Activated CD8-positive, alpha-beta T cell treated with anti-CD3 and anti-CD28 coated beads for 36 hours (primary cell): ENCODE data around the gene TATDN3. TPM values are rescaled to one million over a fixed set of nuclear protein-coding genes. Genes with fewer than 3 reads are reported as not detected.

Source experiments
- ATAC-seq: fragments of 200-7000 bp; cut with Tn5 transposase; one replicate; pipeline ENCODE4 v1.10.0; 2021; ENCODE audit warnings: mild to moderate bottlenecking, moderate library complexity
- CTCF ChIA-PET: fragments of 350-600 bp; sonication (Branson Sonifier 250); formaldehyde crosslinking; loops from one replicate; lab custom pipeline; 2021; ENCODE audit warnings: antibody characterized with exemption; lab: Charles Lee
- POLR2A ChIA-PET: fragments of 350-600 bp; sonication (Branson Sonifier 250); formaldehyde crosslinking; loops from one replicate; lab custom pipeline; 2021; ENCODE audit warnings: antibody characterized with exemption; lab: Charles Lee
- DNase-seq: peaks from one replicate; pipeline ENCODE4 v3.0.0-alpha.2; 2020
- H3K27ac Mint-ChIP-seq: one replicate; pipeline ENCODE4 v1.8.0; 2021; ENCODE audit warnings: mild to moderate bottlenecking, mixed read lengths
- H3K27me3 Mint-ChIP-seq: one replicate; pipeline ENCODE4 v1.8.0; 2021; ENCODE audit warnings: mixed read lengths
- H3K36me3 Mint-ChIP-seq: one replicate; pipeline ENCODE4 v1.8.0; 2021; ENCODE audit warnings: low read depth, mixed read lengths
- H3K4me1 Mint-ChIP-seq: one replicate; pipeline ENCODE4 v1.8.0; 2021; ENCODE audit warnings: low read depth, mixed read lengths
- H3K4me3 Mint-ChIP-seq: one replicate; pipeline ENCODE4 v1.8.0; 2021; ENCODE audit warnings: mild to moderate bottlenecking, moderate library complexity, mixed read lengths
- H3K9me3 Mint-ChIP-seq: one replicate; pipeline ENCODE4 v1.8.0; 2021; ENCODE audit warnings: mixed read lengths
- intact Hi-C: fragments of 100-400 bp; cut with micrococcal nuclease; formaldehyde crosslinking; loops from one replicate; pipeline ENCODE4 v1.10.0; 2022
- total RNA-seq, 2 experiments: library from RNA; stranded (reverse); gene quantifications; one replicate each; pipeline ENCODE4 v1.2.3, GENCODE V29; 2021
- TF ChIP-seq, protein P1 (sequence below): fragments of 200-600 bp; IDR thresholded peaks from one replicate; pipeline ENCODE4 v1.8.0; 2022; ENCODE audit warnings: antibody characterized with exemption, mild to moderate bottlenecking

The TATDN3 gene
- total RNA-seq, 2 experiments from 2014 or later, result 17.4 to 24.2 TPM

DNA sequence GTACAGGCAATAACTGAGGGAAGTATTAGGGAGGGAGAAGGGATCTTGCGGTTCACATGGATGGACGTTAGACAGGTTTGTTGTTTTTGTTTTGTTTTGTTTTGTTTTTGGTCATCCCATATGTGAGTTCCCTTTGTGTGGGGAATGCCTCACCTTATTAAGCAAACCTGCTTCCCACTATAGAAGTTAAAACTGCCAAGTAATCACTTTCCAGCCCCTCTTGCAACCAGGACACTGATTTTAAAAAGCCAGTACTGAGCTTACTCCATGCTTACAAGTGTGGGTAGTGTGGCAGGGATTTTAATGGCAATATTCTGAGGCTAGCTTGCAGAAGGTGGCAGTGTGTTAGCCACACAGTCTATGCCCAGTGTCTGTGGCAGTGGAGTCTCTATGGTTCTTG lies 29.3 kb downstream of the TATDN3 start:
- Mint-ChIP-seq H3K36me3 (peaks cover 9% of the 10 kb centered on the region), H3K27ac (no peak overlapping the region), H3K27me3 (no peaks in the 10 kb centered on the region), H3K4me3 (no peak overlapping the region), H3K4me1 (peaks cover 5% of the 10 kb centered on the region), H3K9me3 (peaks cover 12% of the 10 kb centered on the region)
- POLR2A ChIA-PET, result no interaction called here
- no peak for DNase-seq
- intact Hi-C loops, result no loop called here
- TF ChIP-seq, protein P1, sequence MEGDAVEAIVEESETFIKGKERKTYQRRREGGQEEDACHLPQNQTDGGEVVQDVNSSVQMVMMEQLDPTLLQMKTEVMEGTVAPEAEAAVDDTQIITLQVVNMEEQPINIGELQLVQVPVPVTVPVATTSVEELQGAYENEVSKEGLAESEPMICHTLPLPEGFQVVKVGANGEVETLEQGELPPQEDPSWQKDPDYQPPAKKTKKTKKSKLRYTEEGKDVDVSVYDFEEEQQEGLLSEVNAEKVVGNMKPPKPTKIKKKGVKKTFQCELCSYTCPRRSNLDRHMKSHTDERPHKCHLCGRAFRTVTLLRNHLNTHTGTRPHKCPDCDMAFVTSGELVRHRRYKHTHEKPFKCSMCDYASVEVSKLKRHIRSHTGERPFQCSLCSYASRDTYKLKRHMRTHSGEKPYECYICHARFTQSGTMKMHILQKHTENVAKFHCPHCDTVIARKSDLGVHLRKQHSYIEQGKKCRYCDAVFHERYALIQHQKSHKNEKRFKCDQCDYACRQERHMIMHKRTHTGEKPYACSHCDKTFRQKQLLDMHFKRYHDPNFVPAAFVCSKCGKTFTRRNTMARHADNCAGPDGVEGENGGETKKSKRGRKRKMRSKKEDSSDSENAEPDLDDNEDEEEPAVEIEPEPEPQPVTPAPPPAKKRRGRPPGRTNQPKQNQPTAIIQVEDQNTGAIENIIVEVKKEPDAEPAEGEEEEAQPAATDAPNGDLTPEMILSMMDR, result no peak
- CTCF ChIA-PET, result interaction anchor here (0.7 to 2.7 kb wide), 2 partner anchors 26 to 156 kb away, joined by 3 to 7 read pairs; no protein-coding TSS in a partner anchor
- no peak for ATAC-seq

DNA sequence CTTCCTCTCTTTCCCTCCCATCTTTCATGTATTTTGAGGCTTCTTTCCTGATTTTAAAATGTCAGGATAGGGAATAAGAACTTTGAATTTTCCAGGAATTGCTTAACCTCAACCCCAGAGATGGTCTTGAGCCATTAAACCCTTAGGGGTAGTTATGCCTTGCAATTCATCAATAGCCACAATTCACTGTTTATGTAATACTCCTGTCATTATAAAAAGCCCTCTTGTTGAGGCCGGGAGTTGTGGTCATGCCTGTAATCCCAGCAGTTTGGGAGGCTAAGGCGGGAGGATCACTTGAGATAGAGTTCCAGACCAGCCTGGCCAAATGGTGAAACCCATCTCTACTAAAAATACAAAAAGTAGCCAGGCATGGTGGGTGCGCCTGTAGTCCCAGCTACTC lies 31.3 kb downstream of the TATDN3 start:
- ChIA-PET POLR2A (no interaction called here), CTCF (interaction anchor here (1.0 to 1.1 kb wide), 2 partner anchors 8 to 158 kb away, joined by 3 to 4 read pairs; no protein-coding TSS in a partner anchor)
- TF ChIP-seq, protein P1, result no peak
- DNase-seq (no peak), ATAC-seq (no peak)
- H3K36me3 Mint-ChIP-seq, result peaks cover 11% of the 10 kb centered on the region
- H3K4me1 Mint-ChIP-seq, result peaks cover 5% of the 10 kb centered on the region
- no peak overlapping the region for H3K4me3 Mint-ChIP-seq
- no peak overlapping the region for H3K27ac Mint-ChIP-seq
- peaks cover 17% of the 10 kb centered on the region for H3K9me3 Mint-ChIP-seq
- intact Hi-C loops, result no loop called here
- H3K27me3 Mint-ChIP-seq, result peaks cover 2% of the 10 kb centered on the region

- no peak overlapping the region for H3K27ac Mint-ChIP-seq
- DNase-seq (no peak), ATAC-seq (no peak)
- CTCF ChIA-PET, result interaction anchor here (1.1 kb wide), 1 partner anchor 10 kb away, joined by 4 read pairs; no protein-coding TSS in a partner anchor
- intact Hi-C loops, result no loop called here
- H3K9me3 Mint-ChIP-seq, result peaks cover 17% of the 10 kb centered on the region
- no peak overlapping the region for H3K4me3 Mint-ChIP-seq
- peaks cover 5% of the 10 kb centered on the region for H3K4me1 Mint-ChIP-seq
- TF ChIP-seq, protein P1, result no peak
- peaks cover 11% of the 10 kb centered on the region for H3K36me3 Mint-ChIP-seq
- H3K27me3 Mint-ChIP-seq, result peaks cover 2% of the 10 kb centered on the region
- POLR2A ChIA-PET, result no interaction called here
Observed at GRCh38 chr1:212824201-212824600, 32.5 kb downstream of the TATDN3 start.

- H3K4me1 Mint-ChIP-seq, result no peaks in the 10 kb centered on the region
- peaks cover 2% of the 10 kb centered on the region for H3K27me3 Mint-ChIP-seq
- DNase-seq (no peak), ATAC-seq (no peak)
- no peak overlapping the region for H3K4me3 Mint-ChIP-seq
- TF ChIP-seq, protein P1, result no peak
- CTCF ChIA-PET, result interaction anchor here (1.1 kb wide), 1 partner anchor 169 kb away, joined by 3 read pairs; no protein-coding TSS in a partner anchor
- H3K36me3 Mint-ChIP-seq, result peaks cover 11% of the 10 kb centered on the region
- POLR2A ChIA-PET, result no interaction called here
- peaks cover 17% of the 10 kb centered on the region for H3K9me3 Mint-ChIP-seq
- H3K27ac Mint-ChIP-seq, result no peak overlapping the region
- intact Hi-C loops, result no loop called here
Observed at GRCh38 chr1:212825798-212826452, 34.2 kb downstream of the TATDN3 start.

- Mint-ChIP-seq H3K27me3 (peaks cover 5% of the 10 kb centered on the region), H3K27ac (no peak overlapping the region), H3K4me3 (no peak overlapping the region), H3K36me3 (peaks cover 11% of the 10 kb centered on the region), H3K9me3 (peaks cover 17% of the 10 kb centered on the region), H3K4me1 (no peaks in the 10 kb centered on the region)
- TF ChIP-seq, protein P1, result no peak
- DNase-seq (no peak), ATAC-seq (no peak)
- intact Hi-C loops, result no loop called here
- ChIA-PET POLR2A (no interaction called here), CTCF (interaction anchor here (1.2 to 1.4 kb wide), 2 partner anchors 12 to 167 kb away, joined by 3 to 5 read pairs; no protein-coding TSS in a partner anchor)
Observed at GRCh38 chr1:212827171-212827776, 35.6 kb downstream of the TATDN3 start.
